CD4-positive, alpha-beta T cell treated with Interleukin-6 for 4 hours (primary cell): Measurements from ENCODE around the gene RAX.
A peak's percentile ranks its signal among the peaks of the same experiment; 100 is the strongest.
"Not testable (repeated sequence)": the region's sequence is repeated elsewhere in the genome, so short reads cannot be mapped to it uniquely, and the experiment has no call there.

ENCODE experiments used
- DNase-seq: peaks from one replicate; pipeline ENCODE4 v3.0.0-alpha.2; 2020; ENCODE audit warnings: mixed read lengths

The RAX gene

GRCh38 chr18:59272221-59272888, 899 bp downstream of the RAX start:
- DNase-seq, result no peak

- DNase-seq, result no peak
Observed at GRCh38 chr18:59271606-59272220, 1.5 kb downstream of the RAX start.

GRCh38 chr18:59270689-59271257, 2.5 kb downstream of the RAX start:
- DNase-seq, result no peak

GRCh38 chr18:59269563-59270119, 3.6 kb downstream of the RAX start:
- no peak for DNase-seq

GRCh38 chr18:59268721-59269562, 4.3 kb downstream of the RAX start:
- no peak for DNase-seq

- DNase-seq, result no peak
Observed at GRCh38 chr18:59268127-59268720, 5.0 kb downstream of the RAX start.

GRCh38 chr18:59267503-59268126, 5.6 kb downstream of the RAX start:
- DNase-seq, result no peak

- no peak for DNase-seq
Observed at GRCh38 chr18:59266886-59267502, 6.3 kb downstream of the RAX start.

- DNase-seq, result no peak
Observed at GRCh38 chr18:59266459-59266858, 6.8 kb downstream of the RAX start.

- DNase-seq, result no peak
Observed at GRCh38 chr18:59265974-59266369, 7.3 kb downstream of the RAX start.

- no peak for DNase-seq
Observed at GRCh38 chr18:59265246-59265973, 7.8 kb downstream of the RAX start.

GRCh38 chr18:59264651-59265245, 8.5 kb downstream of the RAX start:
- DNase-seq, result no peak

- DNase-seq, result no peak
Observed at GRCh38 chr18:59264121-59264571, 9.1 kb downstream of the RAX start.

- DNase-seq, result no peak
Observed at GRCh38 chr18:59263661-59264060, 9.6 kb downstream of the RAX start.

GRCh38 chr18:59262243-59262642, 11.0 kb downstream of the RAX start:
- not testable (repeated sequence) for DNase-seq

GRCh38 chr18:59261842-59262241, 11.4 kb downstream of the RAX start:
- DNase-seq, result not testable (repeated sequence)

GRCh38 chr18:59255491-59255890, 17.8 kb downstream of the RAX start:
- DNase-seq, result not testable (repeated sequence)

- peak; percentile 34 for DNase-seq
Observed at GRCh38 chr18:59249199-59249774, 24.0 kb downstream of the RAX start.

GRCh38 chr18:59246796-59247195, 26.5 kb downstream of the RAX start:
- no peak for DNase-seq

GRCh38 chr18:59242906-59243305, 30.3 kb downstream of the RAX start:
- no peak for DNase-seq
